GM12878 (cell line): ENCODE data around the gene ENSA. TPM values are rescaled to one million over a fixed set of nuclear protein-coding genes. Genes with fewer than 3 reads are reported as not detected.
"Not testable (repeated sequence)": the region's sequence is repeated elsewhere in the genome, so short reads cannot be mapped to it uniquely, and the experiment has no call there.

ENCODE experiments used
- ATAC-seq: fragments of 200-7000 bp; cut with Tn5 transposase; 3 replicates; pipeline ENCODE4 v1.9.1; 2020; ENCODE audit warnings: mild to moderate bottlenecking, moderate library complexity
- BruUV-seq: library from RNA; stranded (reverse); fragments of 400-500 nt; replicated peaks from 2 replicates; lab custom pipeline; 2021; lab: Mats Ljungman, UMichigan
- CTCF ChIA-PET: fragments of 300-600 bp; sonication (Branson Sonifier 250); formaldehyde crosslinking; extraction: SDS; loops from one replicate; lab custom pipeline; 2021; ENCODE audit warnings: inconsistent platforms; lab: Yijun Ruan, JAX
- POLR2A ChIA-PET: fragments of 350-600 bp; formaldehyde crosslinking; extraction: SDS; loops from one replicate; lab custom pipeline; 2021; ENCODE audit warnings: inconsistent platforms; lab: Charles Lee
- RAD21 ChIA-PET: fragments of 300-600 bp; sonication (Branson Sonifier 250); formaldehyde crosslinking; loops from one replicate; lab custom pipeline; 2023; ENCODE audit warnings: antibody characterized with exemption; ENCODE audit not compliant: unreplicated experiment; lab: Charles Lee
- SMC1A ChIA-PET: fragments of 300-600 bp; sonication (Branson Sonifier 250); formaldehyde crosslinking; loops from one replicate; lab custom pipeline; 2023; ENCODE audit not compliant: unreplicated experiment, uncharacterized antibody; lab: Charles Lee
- DNase-seq: peaks from one replicate; pipeline ENCODE4 v3.0.0-alpha.2; 2011; ENCODE audit warnings: low read depth, low spot score
- FAIRE-seq: peaks from 3 replicates; lab custom pipeline; 2011; peaks lifted over from hg19 to GRCh38; lab: Jason Lieb, UNC
- H2AFZ ChIP-seq: 2 replicates; pipeline ENCODE4 v1.6.0; 2011; ENCODE audit warnings: low read depth, low read length, control low read depth; ENCODE audit not compliant: control insufficient read depth
- H3K27ac ChIP-seq: 2 replicates; pipeline ENCODE4 v1.5.1; 2011; ENCODE audit warnings: control low read depth; ENCODE audit not compliant: control insufficient read depth, insufficient read depth
- H3K27me3 ChIP-seq, 2 experiments: replicated peaks in 1 of 2; 2 replicates each; pipeline versions ENCODE4 v1.6.0 to v1.6.1; 2011; ENCODE audit warnings: low read length in 1 of 2; ENCODE audit not compliant: control insufficient read depth in 2 of 2, insufficient read depth in 2 of 2
- H3K36me3 ChIP-seq, 2 experiments: 2 replicates each; pipeline ENCODE4 v1.5.1; 2011; ENCODE audit warnings: low read length in 1 of 2; ENCODE audit not compliant: control insufficient read depth in 2 of 2, insufficient read depth in 2 of 2
- H3K4me1 ChIP-seq: 2 replicates; pipeline ENCODE4 v1.6.1; 2011; ENCODE audit warnings: mild to moderate bottlenecking, low read length, moderate library complexity, mixed read lengths; ENCODE audit not compliant: control insufficient read depth, insufficient read depth
- H3K4me2 ChIP-seq: 2 replicates; pipeline ENCODE4 v1.6.0; 2011; ENCODE audit warnings: control low read depth; ENCODE audit not compliant: control insufficient read depth, insufficient read depth
- H3K4me3 ChIP-seq: fragments of 200-600 bp; sonication (generic); 2 replicates; pipeline ENCODE4 v1.5.1; 2016
- H3K79me2 ChIP-seq: 2 replicates; pipeline ENCODE4 v1.6.0; 2011; ENCODE audit warnings: low read length; ENCODE audit not compliant: control insufficient read depth, insufficient read depth
- H3K9ac ChIP-seq: 2 replicates; pipeline ENCODE4 v1.8.0; 2011; ENCODE audit warnings: low read length, control low read depth, mixed read lengths; ENCODE audit not compliant: control insufficient read depth, insufficient read depth
- H3K9me3 ChIP-seq: replicated peaks from 3 replicates; pipeline ENCODE4 v1.5.1; 2011; ENCODE audit warnings: mild to moderate bottlenecking, low read length; ENCODE audit not compliant: control insufficient read depth, insufficient read depth
- H4K20me1 ChIP-seq: 2 replicates; pipeline ENCODE4 v1.6.0; 2011; ENCODE audit not compliant: control insufficient read depth, insufficient read depth
- CTCF ChIP-seq, 3 experiments: IDR thresholded peaks in 2 of 3; conservative IDR thresholded peaks in 1 of 3; 2 replicates each; pipeline ENCODE4 v1.5.1; 2011; ENCODE audit warnings: low read depth in 3 of 3, low read length in 3 of 3, mild to moderate bottlenecking in 3 of 3, control low read depth in 2 of 3, moderate library complexity in 2 of 3, inconsistent platforms in 1 of 3, mixed read lengths in 1 of 3; ENCODE audit not compliant: control insufficient read depth in 2 of 3, insufficient read depth in 1 of 3; ENCODE audit errors: extremely low read depth in 1 of 3
- RAD21 ChIP-seq: IDR thresholded peaks from 2 replicates; pipeline ENCODE4 v1.6.1; 2011; ENCODE audit warnings: mild to moderate bottlenecking, low read depth, low read length, moderate library complexity; ENCODE audit not compliant: insufficient read depth
- RUNX3 ChIP-seq: IDR thresholded peaks from 2 replicates; pipeline ENCODE4 v1.6.1; 2012; ENCODE audit warnings: low read length, inconsistent platforms
- SPI1 ChIP-seq: IDR thresholded peaks from 2 replicates; pipeline ENCODE4 v1.6.1; 2011; ENCODE audit warnings: low read depth, mild to moderate bottlenecking, low read length, moderate library complexity, borderline replicate concordance; ENCODE audit not compliant: insufficient read depth
- WGBS: methylation state at CpG from one replicate; pipeline ENCODE4 v1.1.6; 2016; ENCODE audit warnings: low lambda C conversion rate; ENCODE audit not compliant: insufficient replicate concordance, insufficient coverage; ENCODE audit errors: missing lambda C conversion rate; 5-methylcytosine and 5-hydroxymethylcytosine counted together
- in situ Hi-C: fragments of 300-500 bp; cut with MboI; formaldehyde crosslinking; loops from 9 replicates; pipeline ENCODE4 v1.14.3; 2018; ENCODE audit warnings: mixed read lengths
- intact Hi-C: fragments of 100-400 bp; cut with micrococcal nuclease; formaldehyde crosslinking; loops from one replicate; pipeline ENCODE4 v1.14.2; 2022; ENCODE audit not compliant: unreplicated experiment
- polyA plus RNA-seq, 11 experiments: library from polyadenylated mRNA; depleted of rRNA in 4 of 11; unstranded in 6 of 11; stranded (reverse) in 5 of 11; fragments of >200 nt; fragmentation: Nextera tagmentation in 4 of 11; fragmentation: Illumina TruSeq in 1 of 11; extraction: Ambion mirVana in 4 of 11; extraction: Trizol in 1 of 11; gene quantifications; 1 replicate in 1 of 11; 2 replicates in 10 of 11; pipeline versions ENCODE4 v1.2.1 to v1.2.3, GENCODE V29; 2011 to 2016; ENCODE audit warnings: inconsistent platforms in 2 of 11, missing spikeins in 2 of 11, low read depth in 1 of 11
- total RNA-seq, 4 experiments: library from RNA; depleted of rRNA in 3 of 4; stranded (reverse); fragments of >200 nt in 3 of 4; fragmentation: Illumina TruSeq in 1 of 4; extraction: Trizol in 1 of 4; gene quantifications; 2 replicates each; pipeline versions ENCODE4 v1.2.1 to v1.2.3, GENCODE V29; 2013 to 2021

Gene ENSA
- total and polyA plus RNA-seq, 10 of the 15 experiments (the other 5 are each of a cell fraction or from before 2014, with no cell fraction given) = 56.1 to 605 (median 143) TPM

DNA sequence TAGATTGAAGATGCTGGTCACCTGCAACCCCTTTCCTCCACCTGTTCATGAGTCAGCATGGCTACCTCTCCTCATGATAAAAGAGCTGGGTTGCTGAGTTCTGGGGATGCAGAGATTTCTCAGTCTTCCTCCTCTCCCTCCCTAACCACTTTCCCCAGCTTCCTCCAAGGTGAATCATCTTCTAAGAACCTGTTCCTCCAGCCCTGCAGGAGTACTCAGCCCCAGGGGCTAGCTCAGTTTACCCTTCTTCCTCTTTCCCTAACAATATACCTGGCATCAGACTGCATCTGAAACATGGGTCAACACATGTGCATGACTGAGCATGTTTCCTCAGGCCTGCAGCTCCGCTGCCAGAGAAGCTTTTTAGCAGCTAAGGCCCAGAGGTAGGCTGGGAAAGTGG lies 5.3 kb downstream of the ENSA start:
- H3K27ac ChIP-seq = peak overlapping the region; percentile 34
- H3K9ac ChIP-seq, ATAC-seq, H4K20me1 ChIP-seq, BruUV-seq, H3K9me3 ChIP-seq, H3K27me3 ChIP-seq, H3K4me3 ChIP-seq, DNase-seq, in situ Hi-C loops, FAIRE-seq, H3K4me2 ChIP-seq, H2AFZ ChIP-seq: not testable (repeated sequence)
- H3K36me3 ChIP-seq = peaks cover 0 to 39% of the 10 kb centered on the region in 2 experiments
- H3K79me2 ChIP-seq = peaks cover 32% of the 10 kb centered on the region
- peaks cover 28% of the 10 kb centered on the region for H3K4me1 ChIP-seq
- SMC1A ChIA-PET = interaction anchor here (0.8 to 18.8 kb wide), 3 partner anchors 10 to 61 kb away, joined by 3 to 367 read pairs (median 3); no protein-coding TSS in a partner anchor
- CTCF ChIA-PET = interaction anchor here (0.6 to 14.0 kb wide), 2 partner anchors 59 to 314 kb away, joined by 3 to 390 read pairs; no protein-coding TSS in a partner anchor
- POLR2A ChIA-PET = interaction anchor here (1.2 to 8.7 kb wide), 2 partner anchors 44 to 62 kb away, joined by 3 to 67 read pairs; no protein-coding TSS in a partner anchor
- 100% methylated on average over 1 of the region's 1 CpG for WGBS
- intact Hi-C loops = loop anchor here (10.0 kb wide), 4 partner anchors 139 to 351 kb away; partner anchors contain the start of genes CERS2, CTSS, SETDB1 and TARS2
- RAD21 ChIA-PET = interaction anchor here (0.7 to 7.4 kb wide), 3 partner anchors 45 to 61 kb away, joined by 3 to 149 read pairs (median 4); partner anchors contain the start of gene MCL1

DNA sequence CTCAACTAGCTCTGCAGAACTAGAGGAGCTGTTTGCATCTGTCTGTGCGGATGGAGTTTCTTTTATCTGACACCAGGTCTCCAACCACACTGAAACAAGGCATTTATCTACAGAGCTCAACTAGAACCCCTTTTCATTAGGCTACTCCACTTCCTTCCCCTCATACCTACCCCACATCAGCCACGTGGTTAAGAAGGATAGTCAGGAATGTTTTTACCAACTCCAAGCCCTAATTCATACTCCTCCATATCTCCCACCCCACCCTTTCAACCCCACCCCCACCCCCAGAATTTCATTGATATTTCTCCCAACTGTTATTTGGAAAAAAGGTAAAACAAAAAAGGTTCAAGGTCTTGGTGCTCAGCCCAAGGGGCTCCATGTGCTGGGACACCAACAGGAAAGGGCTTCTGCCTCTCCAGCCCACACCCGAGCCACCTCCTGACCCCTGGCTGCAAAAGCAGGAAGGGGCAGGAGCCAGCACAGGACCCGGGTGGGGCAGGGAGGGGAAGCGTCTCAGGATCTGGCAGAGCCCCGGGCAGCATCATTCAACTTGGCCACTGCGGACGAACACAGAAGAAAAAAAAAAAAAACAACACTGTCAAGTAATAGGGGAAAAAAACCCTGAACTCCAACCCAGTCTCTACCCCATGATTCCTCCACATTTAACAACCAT lies 7.0 kb downstream of the ENSA start:
- no peak for DNase-seq
- peaks cover 26% of the 10 kb centered on the region for H3K4me1 ChIP-seq
- H3K27ac ChIP-seq = peak overlapping the region; percentile 67
- no peaks in the 10 kb centered on the region for H3K27me3 ChIP-seq
- H3K79me2 ChIP-seq = peaks cover 15% of the 10 kb centered on the region
- no peak overlapping the region for H2AFZ ChIP-seq
- ChIA-PET POLR2A (interaction anchor here (0.6 to 8.7 kb wide), 8 partner anchors 9 to 60 kb away, joined by 3 to 67 read pairs (median 6); partner anchors contain the start of gene MCL1), RAD21 (interaction anchor here (1.0 to 7.4 kb wide), 6 partner anchors 10 to 75 kb away, joined by 3 to 149 read pairs (median 5); partner anchors contain the start of genes GOLPH3L and MCL1), SMC1A (interaction anchor here (0.6 to 18.8 kb wide), 7 partner anchors 10 to 543 kb away, joined by 3 to 367 read pairs (median 5); no protein-coding TSS in a partner anchor), CTCF (interaction anchor here (0.7 to 14.0 kb wide), 12 partner anchors 12 to 373 kb away, joined by 3 to 390 read pairs (median 6); partner anchors contain the start of gene MCL1)
- in situ Hi-C loops (no loop called here), intact Hi-C loops (loop anchor here (10.0 kb wide), 4 partner anchors 138 to 352 kb away; partner anchors contain the start of genes CERS2, CTSS, SETDB1 and TARS2)
- H3K9me3 ChIP-seq = no peaks in the 10 kb centered on the region
- ATAC-seq = peak; percentile 57
- peak overlapping the region; percentile 53; the same call in 1 of the 2 replicates for H3K9ac ChIP-seq
- WGBS = 27% methylated on average over 6 of the region's 8 CpGs
- H4K20me1 ChIP-seq = no peaks in the 10 kb centered on the region
- TF ChIP-seq CTCF (IDR thresholded peaks at IDR 0.05 in 2 of 3, conservative IDR thresholded peaks at IDR 0.05 in 1 of 3; ENCODE audit: control insufficient read depth in 2 of 3, extremely low read depth in 1 of 3, insufficient read depth in 1 of 3, low read depth in 3 of 3, low read length in 3 of 3) (0 out of 6 replicates have a peak, but pooled peaks of 1 of the 3 experiments have one; percentile 3), SPI1 (0 out of 2 replicates have a peak, but pooled peaks have one; percentile 17), RAD21 (no peak), RUNX3 (no peak)
- H3K36me3 ChIP-seq = peaks cover 0 to 39% of the 10 kb centered on the region in 2 experiments
- H3K4me2 ChIP-seq = peak overlapping the region; percentile 56
- H3K4me3 ChIP-seq = no peak overlapping the region
- FAIRE-seq = no peak
- no TSS peak for BruUV-seq
